ENCODE results near the gene GCAT.

Gene GCAT

GRCh38 chr22:37801946-37802309 is 5.8 kb upstream of the GCAT start:
- Histone ChIP-seq H4K20me1 (ENCODE audit: insufficient read depth, low read length) (no peaks in the 10 kb centered on the region), H3K9ac (ENCODE audit: low read length) (peak overlapping the region; percentile 62), H3K36me3 (ENCODE audit: insufficient read depth, low read length) (no peaks in the 10 kb centered on the region; the same call in 1 of the 2 replicates), H3F3A (ENCODE audit: insufficient read depth, low read length) (no peaks in the 10 kb centered on the region; the same call in 1 of the 2 replicates), H3K9me3 (ENCODE audit: low read length) (no peaks in the 10 kb centered on the region), H3K4me1 (ENCODE audit: insufficient read depth, low read length, severe bottlenecking) (peaks cover 66% of the 10 kb centered on the region), H3K27me3 (ENCODE audit: insufficient read depth, low read length) (peaks cover 10% of the 10 kb centered on the region; the same call in 1 of the 2 replicates), H3K9me2 (ENCODE audit: low read depth, low read length) (no peaks in the 10 kb centered on the region), H3K27ac (ENCODE audit: low read depth, low read length, poor library complexity, severe bottlenecking) (no peak overlapping the region), H3K4me3 (ENCODE audit: low read depth, low read length, poor library complexity, severe bottlenecking) (peak overlapping the region; percentile 62), H3K4me2 (ENCODE audit: low read length) (peak overlapping the region; percentile 97), H3K79me2 (ENCODE audit: insufficient read depth, low read length) (no peaks in the 10 kb centered on the region), H2AFZ (ENCODE audit: low read length) (no peak overlapping the region)
- TF ChIP-seq EZH2 (IDR thresholded peaks at IDR 0.05; ENCODE audit: borderline replicate concordance, low read length): no peak

GRCh38 chr22:37802310-37803194 is 5.2 kb upstream of the GCAT start:
- Histone ChIP-seq H2AFZ (ENCODE audit: low read length) (no peak overlapping the region), H3F3A (ENCODE audit: insufficient read depth, low read length) (no peaks in the 10 kb centered on the region; the same call in 1 of the 2 replicates), H3K4me1 (ENCODE audit: insufficient read depth, low read length, severe bottlenecking) (peaks cover 71% of the 10 kb centered on the region), H3K9ac (ENCODE audit: low read length) (peak overlapping the region; percentile 62), H3K4me2 (ENCODE audit: low read length) (peak overlapping the region; percentile 97), H3K9me2 (ENCODE audit: low read depth, low read length) (no peaks in the 10 kb centered on the region), H3K4me3 (ENCODE audit: low read depth, low read length, poor library complexity, severe bottlenecking) (peak overlapping the region; percentile 62), H3K27me3 (ENCODE audit: insufficient read depth, low read length) (peaks cover 10% of the 10 kb centered on the region; the same call in 1 of the 2 replicates), H3K36me3 (ENCODE audit: insufficient read depth, low read length) (no peaks in the 10 kb centered on the region; the same call in 1 of the 2 replicates), H3K79me2 (ENCODE audit: insufficient read depth, low read length) (no peaks in the 10 kb centered on the region), H3K27ac (ENCODE audit: low read depth, low read length, poor library complexity, severe bottlenecking) (no peak overlapping the region), H3K9me3 (ENCODE audit: low read length) (no peaks in the 10 kb centered on the region), H4K20me1 (ENCODE audit: insufficient read depth, low read length) (no peaks in the 10 kb centered on the region)
- TF ChIP-seq CTCF (IDR thresholded peaks at IDR 0.05; ENCODE audit: low read length): no peak
- TF ChIP-seq EZH2 (IDR thresholded peaks at IDR 0.05; ENCODE audit: borderline replicate concordance, low read length): no peak

- Histone ChIP-seq H3K79me2 (ENCODE audit: insufficient read depth, low read length) (no peaks in the 10 kb centered on the region), H3K4me2 (ENCODE audit: low read length) (peak overlapping the region; percentile 97), H3K27ac (ENCODE audit: low read depth, low read length, poor library complexity, severe bottlenecking) (no peak overlapping the region), H3K4me3 (ENCODE audit: low read depth, low read length, poor library complexity, severe bottlenecking) (peak overlapping the region; percentile 62), H3K27me3 (ENCODE audit: insufficient read depth, low read length) (peaks cover 10% of the 10 kb centered on the region; the same call in 1 of the 2 replicates), H3K36me3 (ENCODE audit: insufficient read depth, low read length) (no peaks in the 10 kb centered on the region; the same call in 1 of the 2 replicates), H3K4me1 (ENCODE audit: insufficient read depth, low read length, severe bottlenecking) (peaks cover 67% of the 10 kb centered on the region), H2AFZ (ENCODE audit: low read length) (no peak overlapping the region), H4K20me1 (ENCODE audit: insufficient read depth, low read length) (no peaks in the 10 kb centered on the region), H3F3A (ENCODE audit: insufficient read depth, low read length) (no peaks in the 10 kb centered on the region; the same call in 1 of the 2 replicates), H3K9me3 (ENCODE audit: low read length) (no peaks in the 10 kb centered on the region), H3K9ac (ENCODE audit: low read length) (peak overlapping the region; percentile 62; the same call in 1 of the 2 replicates), H3K9me2 (ENCODE audit: low read depth, low read length) (no peaks in the 10 kb centered on the region)
- TF ChIP-seq CTCF (IDR thresholded peaks at IDR 0.05; ENCODE audit: low read length) (no peak), EZH2 (IDR thresholded peaks at IDR 0.05; ENCODE audit: borderline replicate concordance, low read length) (no peak)
These were observed 4.5 kb upstream of the GCAT start for GRCh38 chr22:37803195-37803638.
